Measurements from ENCODE around the gene KRT36. TPM values are rescaled to one million over a fixed set of nuclear protein-coding genes. Genes with fewer than 3 reads are reported as not detected.

Gene KRT36
- total and polyA plus RNA-seq, 12 donors, result 0.28 TPM; not detected in 11

GRCh38 chr17:41439375-41439774 is 50.3 kb downstream of the KRT36 start:
- H3K9me3 ChIP-seq (replicated peaks in 1 of 3), result no peaks in the 10 kb centered on the region
- no peaks in the 10 kb centered on the region for H3K27me3 ChIP-seq
- intact Hi-C loops (cut with DNase I), result no loop called here
- TF ChIP-seq POLR2A (IDR thresholded peaks at IDR 0.05), result no peak
- no peak for TF ChIP-seq CTCF (IDR thresholded peaks at IDR 0.05)
- 62 to 88% (median 79%) methylated on average over 4 to 5 of the region's 5 CpGs for WGBS, 4 donors
- H3K36me3 ChIP-seq (replicated peaks in 1 of 2), result no peaks in the 10 kb centered on the region
- no peak overlapping the region for H3K27ac ChIP-seq
- no peak overlapping the region for H3K4me3 ChIP-seq
- H3K4me1 ChIP-seq (replicated peaks in 1 of 2), result no peaks in the 10 kb centered on the region
- no peak for DNase-seq

- no peak for TF ChIP-seq POLR2A (IDR thresholded peaks at IDR 0.05)
- Histone ChIP-seq H3K36me3 (replicated peaks in 1 of 2) (no peaks in the 10 kb centered on the region), H3K4me3 (no peak overlapping the region), H3K27me3 (no peaks in the 10 kb centered on the region), H3K4me1 (replicated peaks in 1 of 2) (no peaks in the 10 kb centered on the region), H3K27ac (no peak overlapping the region), H3K9me3 (replicated peaks in 1 of 3) (no peaks in the 10 kb centered on the region)
- no peak for DNase-seq
- WGBS, 4 donors, result 85 to 92% (median 89%) methylated on average over 9 of the region's 9 CpGs
- intact Hi-C loops (cut with DNase I), result no loop called here
Measured at GRCh38 chr17:41437769-41438168, 51.9 kb downstream of the KRT36 start.

DNA sequence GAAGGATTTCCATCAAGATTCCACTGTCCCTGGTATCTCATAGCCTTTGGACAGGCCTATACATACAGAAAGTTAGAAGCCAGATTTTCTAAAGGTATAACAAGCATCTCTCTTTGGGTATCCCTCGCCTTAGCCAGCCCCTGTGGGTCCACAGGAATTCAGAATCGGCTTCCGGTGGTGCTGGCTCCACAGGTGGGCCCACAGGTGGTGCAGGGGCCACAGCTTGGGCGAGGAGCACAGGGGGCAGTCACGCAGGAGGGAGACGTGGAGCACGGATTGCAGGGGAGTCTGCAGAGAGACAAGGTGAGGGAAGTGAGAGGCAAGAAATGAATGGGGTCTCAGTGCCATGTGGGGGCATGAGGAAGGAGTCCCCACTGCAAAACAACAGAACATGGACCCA is 52.5 kb downstream of the KRT36 start:
- WGBS, 4 donors, result 77 to 93% (median 82%) methylated on average over 4 to 7 of the region's 7 CpGs
- no peaks in the 10 kb centered on the region for H3K36me3 ChIP-seq (replicated peaks in 1 of 2)
- H3K27me3 ChIP-seq, result no peaks in the 10 kb centered on the region
- TF ChIP-seq POLR2A (IDR thresholded peaks at IDR 0.05), result no peak
- TF ChIP-seq CTCF (IDR thresholded peaks at IDR 0.05), result no peak
- DNase-seq, result no peak
- no peak overlapping the region for H3K4me3 ChIP-seq
- no peaks in the 10 kb centered on the region for H3K4me1 ChIP-seq (replicated peaks in 1 of 2)
- no peaks in the 10 kb centered on the region for H3K9me3 ChIP-seq (replicated peaks in 1 of 3)
- intact Hi-C loops (cut with DNase I), result no loop called here
- H3K27ac ChIP-seq, result no peak overlapping the region

Small RNA genes within 50 kb of the gene (microRNA-seq; reads per million reads assigned to microRNA genes)
- 0 reads per million in 3 donors for gene MIR6510

Small RNA genes within 50 kb of the gene (small RNA-seq; reads per million reads assigned to genes)
- gene RNU2-32P, result 0 to 0.12 reads per million in 2 donors

Other genes with a start within 250 kb of the KRT36 start
- not detected for gene KRTAP9-4, start 240.2 kb downstream of the KRT36 start, total RNA-seq
- gene KRTAP9-4, start 240.2 kb downstream of the KRT36 start, polyA plus RNA-seq, result not detected
- not detected for gene KRTAP9-9, start 234.5 kb downstream of the KRT36 start, total RNA-seq
- gene KRTAP9-9, start 234.5 kb downstream of the KRT36 start, polyA plus RNA-seq, result not detected
- not detected for gene KRTAP9-6, start 224.5 kb downstream of the KRT36 start, total RNA-seq
- gene KRTAP9-6, start 224.5 kb downstream of the KRT36 start, polyA plus RNA-seq, result not detected
- gene KRTAP9-7, start 214.2 kb downstream of the KRT36 start, total RNA-seq, result not detected
- gene KRTAP9-7, start 214.2 kb downstream of the KRT36 start, polyA plus RNA-seq, result not detected
- gene KRTAP29-1, start 187.1 kb downstream of the KRT36 start, total RNA-seq, result not detected
- gene KRTAP29-1, start 187.1 kb downstream of the KRT36 start, polyA plus RNA-seq, result not detected
- gene KRTAP16-1, start 180.6 kb downstream of the KRT36 start, total RNA-seq, result not detected
- not detected for gene KRTAP16-1, start 180.6 kb downstream of the KRT36 start, polyA plus RNA-seq
- gene KRTAP17-1, start 174.2 kb downstream of the KRT36 start, total RNA-seq, result not detected
- gene KRTAP17-1, start 174.2 kb downstream of the KRT36 start, polyA plus RNA-seq, result not detected
- gene KRT33A, start 139.1 kb downstream of the KRT36 start, total RNA-seq, result not detected
- gene KRT33A, start 139.1 kb downstream of the KRT36 start, polyA plus RNA-seq, result not detected
- not detected for gene KRT33B, start 120.1 kb downstream of the KRT36 start, total RNA-seq
- gene KRT33B, start 120.1 kb downstream of the KRT36 start, polyA plus RNA-seq, result not detected
- gene KRT34, start 107.6 kb downstream of the KRT36 start, total RNA-seq, result not detected
- not detected for gene KRT34, start 107.6 kb downstream of the KRT36 start, polyA plus RNA-seq
- not detected for gene KRT31, start 92.3 kb downstream of the KRT36 start, total RNA-seq
- gene KRT31, start 92.3 kb downstream of the KRT36 start, polyA plus RNA-seq, result not detected
- not detected for gene KRT37, start 65.3 kb downstream of the KRT36 start, total RNA-seq
- gene KRT37, start 65.3 kb downstream of the KRT36 start, polyA plus RNA-seq, result not detected
- gene KRT38, start 48.9 kb downstream of the KRT36 start, total RNA-seq, result not detected
- gene KRT38, start 48.9 kb downstream of the KRT36 start, polyA plus RNA-seq, result not detected
- gene KRT32, start 22.5 kb downstream of the KRT36 start, total RNA-seq, result not detected
- not detected for gene KRT32, start 22.5 kb downstream of the KRT36 start, polyA plus RNA-seq
- not detected for gene KRT35, start 8.8 kb downstream of the KRT36 start, total RNA-seq
- gene KRT35, start 8.8 kb downstream of the KRT36 start, polyA plus RNA-seq, result not detected
- 1 to 10 TPM in 1 of 9 donors, under 1 TPM in 2, not detected in 6; 0.54 to 3.5 (median 0.83) TPM for gene KRT13, start 15.7 kb upstream of the KRT36 start, total RNA-seq
- 10 to 100 TPM in 2 of 3 donors, not detected in 1; 18.6 to 20.0 TPM for gene KRT13, start 15.7 kb upstream of the KRT36 start, polyA plus RNA-seq
- under 1 TPM in 2 of 9 donors, not detected in 7; 0.18 to 0.25 TPM for gene KRT15, start 29.0 kb upstream of the KRT36 start, total RNA-seq
- gene KRT15, start 29.0 kb upstream of the KRT36 start, polyA plus RNA-seq, result under 1 TPM in 2 of 3 donors, not detected in 1; 0.64 to 0.88 TPM
- gene KRT19, start 38.4 kb upstream of the KRT36 start, total RNA-seq, result 10 to 100 TPM in 3 of 9 donors, 1 to 10 TPM in 6; 1.1 to 30.1 (median 4.6) TPM
- gene KRT19, start 38.4 kb upstream of the KRT36 start, polyA plus RNA-seq, result 10 to 100 TPM in 2 of 3 donors, 1 to 10 TPM in 1; 3.2 to 49.1 (median 26.1) TPM
- gene KRT9, start 82.1 kb upstream of the KRT36 start, total RNA-seq, result under 1 TPM in 2 of 9 donors, not detected in 7; 0.14 to 0.32 TPM
- gene KRT9, start 82.1 kb upstream of the KRT36 start, polyA plus RNA-seq, result 1 to 10 TPM in 1 of 3 donors, under 1 TPM in 1, not detected in 1; 0.61 to 2.1 TPM
- gene KRT14, start 97.0 kb upstream of the KRT36 start, total RNA-seq, result under 1 TPM in 1 of 9 donors, not detected in 8; 0.35 TPM
- gene KRT14, start 97.0 kb upstream of the KRT36 start, polyA plus RNA-seq, result 1 to 10 TPM in 1 of 3 donors, not detected in 2; 1.2 TPM
- 1 to 10 TPM in 2 of 9 donors, under 1 TPM in 5, not detected in 2; 0.18 to 3.0 (median 0.53) TPM for gene KRT16, start 122.9 kb upstream of the KRT36 start, total RNA-seq
- 1 to 10 TPM in 2 of 3 donors, not detected in 1; 2.6 to 4.5 TPM for gene KRT16, start 122.9 kb upstream of the KRT36 start, polyA plus RNA-seq
- gene KRT17, start 134.7 kb upstream of the KRT36 start, total RNA-seq, result under 1 TPM in 3 of 9 donors, not detected in 6; 0.39 to 0.55 (median 0.55) TPM
- gene KRT17, start 134.7 kb upstream of the KRT36 start, polyA plus RNA-seq, result 1 to 10 TPM in 1 of 3 donors, under 1 TPM in 1, not detected in 1; 0.97 to 1.3 TPM
- 1,000 to 10,000 TPM in 1 of 9 donors, 100 to 1,000 TPM in 8; 105 to 1,189 (median 176) TPM for gene EIF1, start 199.0 kb upstream of the KRT36 start, total RNA-seq
- 1,000 to 10,000 TPM in 1 of 3 donors, 100 to 1,000 TPM in 2; 269 to 1,002 (median 614) TPM for gene EIF1, start 199.0 kb upstream of the KRT36 start, polyA plus RNA-seq
- gene GAST, start 222.4 kb upstream of the KRT36 start, total RNA-seq, result not detected
- not detected for gene GAST, start 222.4 kb upstream of the KRT36 start, polyA plus RNA-seq
- 1 to 10 TPM in 3 of 9 donors, under 1 TPM in 5, not detected in 1; 0.17 to 2.8 (median 0.58) TPM for gene HAP1, start 244.7 kb upstream of the KRT36 start, total RNA-seq
- gene HAP1, start 244.7 kb upstream of the KRT36 start, polyA plus RNA-seq, result 1 to 10 TPM in 1 of 3 donors, under 1 TPM in 2; 0.26 to 2.8 (median 0.91) TPM

Data from adrenal gland (tissue), 12 donors.